ENCODE data around the gene NOXRED1. TPM values are rescaled to one million over a fixed set of nuclear protein-coding genes. Genes with fewer than 3 reads are reported as not detected.

NOXRED1 gene
- total RNA-seq, 2 donors from 2014 or later: not detected

- Histone ChIP-seq H3K4me1 (no peaks in the 10 kb centered on the region), H3K27me3 (no peaks in the 10 kb centered on the region), H3K9me3 (no peaks in the 10 kb centered on the region), H3K36me3 (peaks cover 57% of the 10 kb centered on the region), H3K27ac (no peak overlapping the region), H3K4me3 (no peak overlapping the region)
- DNase-seq (ENCODE audit: low spot score): no peak
- no peak for TF ChIP-seq CTCF (IDR thresholded peaks at IDR 0.05)
These were observed 18.9 kb upstream of the NOXRED1 start for GRCh38 chr14:77442196-77442595.

- Histone ChIP-seq H3K9me3 (no peaks in the 10 kb centered on the region), H3K36me3 (peaks cover 73% of the 10 kb centered on the region), H3K27ac (no peak overlapping the region), H3K4me1 (no peaks in the 10 kb centered on the region), H3K27me3 (no peaks in the 10 kb centered on the region), H3K4me3 (no peak overlapping the region)
- no peak for DNase-seq (ENCODE audit: low spot score)
- TF ChIP-seq CTCF (IDR thresholded peaks at IDR 0.05): no peak
These were observed 16.5 kb upstream of the NOXRED1 start for GRCh38 chr14:77439861-77440260.

- H3K36me3 ChIP-seq: peaks cover 77% of the 10 kb centered on the region
- DNase-seq (ENCODE audit: low spot score): no peak
- no peak overlapping the region for H3K27ac ChIP-seq
- H3K9me3 ChIP-seq: no peaks in the 10 kb centered on the region
- TF ChIP-seq CTCF (IDR thresholded peaks at IDR 0.05): no peak
- no peaks in the 10 kb centered on the region for H3K27me3 ChIP-seq
- H3K4me1 ChIP-seq: no peaks in the 10 kb centered on the region
- no peak overlapping the region for H3K4me3 ChIP-seq
These were observed 15.3 kb upstream of the NOXRED1 start for GRCh38 chr14:77438596-77438995.

GRCh38 chr14:77436042-77436441 lies 12.7 kb upstream of the NOXRED1 start:
- Histone ChIP-seq H3K27ac (no peak overlapping the region), H3K36me3 (peaks cover 60% of the 10 kb centered on the region), H3K4me3 (no peak overlapping the region), H3K4me1 (no peaks in the 10 kb centered on the region), H3K27me3 (no peaks in the 10 kb centered on the region), H3K9me3 (no peaks in the 10 kb centered on the region)
- no peak for TF ChIP-seq CTCF (IDR thresholded peaks at IDR 0.05)
- DNase-seq (ENCODE audit: low spot score): no peak

GRCh38 chr14:77426396-77426795 lies 3.1 kb upstream of the NOXRED1 start:
- Histone ChIP-seq H3K27me3 (no peaks in the 10 kb centered on the region), H3K36me3 (peaks cover 73% of the 10 kb centered on the region), H3K4me1 (no peaks in the 10 kb centered on the region), H3K4me3 (no peak overlapping the region), H3K27ac (no peak overlapping the region), H3K9me3 (no peaks in the 10 kb centered on the region)
- TF ChIP-seq CTCF (IDR thresholded peaks at IDR 0.05): no peak
- DNase-seq (ENCODE audit: low spot score): no peak

GRCh38 chr14:77424862-77425261 lies 1.5 kb upstream of the NOXRED1 start:
- Histone ChIP-seq H3K27me3 (no peaks in the 10 kb centered on the region), H3K27ac (no peak overlapping the region), H3K9me3 (peaks cover 0 to 6% of the 10 kb centered on the region in 2 donors), H3K4me1 (no peaks in the 10 kb centered on the region), H3K4me3 (no peak overlapping the region), H3K36me3 (peaks cover 66% of the 10 kb centered on the region)
- TF ChIP-seq CTCF (IDR thresholded peaks at IDR 0.05): no peak
- DNase-seq (ENCODE audit: low spot score): no peak

All from right atrium auricular region (tissue), 2 donors.